ENCODE measurements around the gene CAMSAP1. TPM values are rescaled to one million over a fixed set of nuclear protein-coding genes. Genes with fewer than 3 reads are reported as not detected.

Gene CAMSAP1
- total and polyA plus RNA-seq, 11 donors = 10.9 to 38.3 (median 19.9) TPM

GRCh38 chr9:135820661-135821060, 86.7 kb downstream of the CAMSAP1 start:
- Histone ChIP-seq H3K36me3 (peaks cover 0 to 98% (median 88%) of the 10 kb centered on the region in 9 donors), H3K4me1 (peaks cover 0 to 3% (median 0%) of the 10 kb centered on the region in 12 donors), H3K27me3 (no peaks in the 10 kb centered on the region), H3K4me3 (no peak overlapping the region), H3K27ac (no peak overlapping the region), H3K9me3 (no peaks in the 10 kb centered on the region)
- TF ChIP-seq, protein P1, sequence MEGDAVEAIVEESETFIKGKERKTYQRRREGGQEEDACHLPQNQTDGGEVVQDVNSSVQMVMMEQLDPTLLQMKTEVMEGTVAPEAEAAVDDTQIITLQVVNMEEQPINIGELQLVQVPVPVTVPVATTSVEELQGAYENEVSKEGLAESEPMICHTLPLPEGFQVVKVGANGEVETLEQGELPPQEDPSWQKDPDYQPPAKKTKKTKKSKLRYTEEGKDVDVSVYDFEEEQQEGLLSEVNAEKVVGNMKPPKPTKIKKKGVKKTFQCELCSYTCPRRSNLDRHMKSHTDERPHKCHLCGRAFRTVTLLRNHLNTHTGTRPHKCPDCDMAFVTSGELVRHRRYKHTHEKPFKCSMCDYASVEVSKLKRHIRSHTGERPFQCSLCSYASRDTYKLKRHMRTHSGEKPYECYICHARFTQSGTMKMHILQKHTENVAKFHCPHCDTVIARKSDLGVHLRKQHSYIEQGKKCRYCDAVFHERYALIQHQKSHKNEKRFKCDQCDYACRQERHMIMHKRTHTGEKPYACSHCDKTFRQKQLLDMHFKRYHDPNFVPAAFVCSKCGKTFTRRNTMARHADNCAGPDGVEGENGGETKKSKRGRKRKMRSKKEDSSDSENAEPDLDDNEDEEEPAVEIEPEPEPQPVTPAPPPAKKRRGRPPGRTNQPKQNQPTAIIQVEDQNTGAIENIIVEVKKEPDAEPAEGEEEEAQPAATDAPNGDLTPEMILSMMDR (IDR thresholded peaks at IDR 0.05) = no peak
- TF ChIP-seq POLR2A (IDR thresholded peaks at IDR 0.05) = no peak
- no peak for DNase-seq
- 95 to 97% (median 96%) methylated on average over 18 of the region's 18 CpGs for WGBS, 4 donors
- intact Hi-C loops (cut with DNase I) = no loop called here
- no peak for ATAC-seq

DNA sequence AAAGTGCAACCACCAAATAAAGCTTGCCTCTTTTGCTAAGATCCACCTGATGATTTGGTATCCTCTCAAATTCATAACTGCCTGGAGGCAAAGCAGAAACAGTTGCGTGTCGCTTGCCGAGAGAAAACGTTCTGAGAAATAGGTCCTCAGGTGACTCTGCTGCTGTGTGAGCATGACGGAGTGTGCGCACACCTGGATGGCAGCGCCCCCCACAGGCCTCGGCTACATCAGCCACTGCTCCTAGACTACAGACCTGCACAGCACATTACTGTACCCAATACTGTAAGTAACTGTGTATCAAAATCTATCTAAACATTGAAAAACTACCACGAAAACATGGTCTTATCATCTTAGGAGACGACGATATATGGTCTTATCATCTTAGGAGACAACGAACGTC, 87.4 kb downstream of the CAMSAP1 start:
- Histone ChIP-seq H3K4me1 (peaks cover 0 to 3% (median 0%) of the 10 kb centered on the region in 12 donors), H3K9me3 (no peaks in the 10 kb centered on the region), H3K27ac (no peak overlapping the region), H3K27me3 (no peaks in the 10 kb centered on the region), H3K4me3 (no peak overlapping the region), H3K36me3 (peaks cover 0 to 99% (median 95%) of the 10 kb centered on the region in 9 donors)
- DNase-seq = no peak
- TF ChIP-seq, protein P1 (IDR thresholded peaks at IDR 0.05) = no peak
- TF ChIP-seq POLR2A (IDR thresholded peaks at IDR 0.05) = no peak
- intact Hi-C loops (cut with DNase I) = no loop called here
- WGBS, 4 donors = 91 to 94% (median 92%) methylated on average over 13 of the region's 13 CpGs
- ATAC-seq = no peak

DNA sequence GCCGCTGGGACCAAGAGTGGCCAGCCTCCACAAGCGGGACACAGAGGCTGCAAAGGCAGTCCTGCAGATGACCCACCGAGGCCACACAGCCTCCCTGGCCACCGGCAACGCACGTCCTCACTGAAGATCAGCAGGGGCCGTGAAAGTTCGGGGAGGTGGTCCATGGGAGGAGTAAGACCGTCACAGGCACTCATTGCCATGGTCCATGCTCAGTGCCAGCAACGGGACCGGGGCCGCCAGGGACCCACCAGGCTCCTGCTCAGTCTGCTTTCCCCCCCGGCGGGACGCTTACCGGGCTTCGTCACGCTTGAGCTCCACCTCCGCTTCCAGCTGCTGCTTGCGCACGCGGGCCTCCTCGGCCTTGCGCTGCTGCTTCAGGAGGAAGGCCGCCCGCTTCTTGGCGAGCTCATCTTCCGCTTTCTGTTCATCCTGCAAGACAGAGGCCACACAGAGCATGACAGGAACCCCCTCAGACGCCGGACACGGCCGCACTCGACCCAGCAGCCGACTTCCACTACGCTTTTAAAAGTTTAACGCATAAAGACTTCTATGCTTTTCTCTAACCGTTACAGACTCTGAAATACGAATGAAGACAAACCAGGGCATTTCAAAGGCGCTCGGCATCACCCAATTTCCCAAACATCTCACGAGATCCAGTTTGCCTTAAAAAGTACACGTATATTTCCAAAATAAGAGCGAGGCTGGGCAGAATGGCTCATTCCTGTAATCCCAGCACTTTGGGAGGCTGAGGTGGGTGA, 88.4 kb downstream of the CAMSAP1 start:
- Histone ChIP-seq H3K27me3 (no peaks in the 10 kb centered on the region), H3K9me3 (no peaks in the 10 kb centered on the region), H3K27ac (no peak overlapping the region), H3K4me3 (no peak overlapping the region), H3K36me3 (peaks cover 0 to 100% (median 96%) of the 10 kb centered on the region in 9 donors), H3K4me1 (peaks cover 0 to 3% (median 0%) of the 10 kb centered on the region in 12 donors)
- intact Hi-C loops (cut with DNase I) = no loop called here
- DNase-seq = no peak
- TF ChIP-seq, protein P1 (IDR thresholded peaks at IDR 0.05) = no peak
- no peak for TF ChIP-seq POLR2A (IDR thresholded peaks at IDR 0.05)
- ATAC-seq = no peak
- WGBS, 4 donors = 96 to 98% (median 97%) methylated on average over 40 to 43 of the region's 43 CpGs

DNA sequence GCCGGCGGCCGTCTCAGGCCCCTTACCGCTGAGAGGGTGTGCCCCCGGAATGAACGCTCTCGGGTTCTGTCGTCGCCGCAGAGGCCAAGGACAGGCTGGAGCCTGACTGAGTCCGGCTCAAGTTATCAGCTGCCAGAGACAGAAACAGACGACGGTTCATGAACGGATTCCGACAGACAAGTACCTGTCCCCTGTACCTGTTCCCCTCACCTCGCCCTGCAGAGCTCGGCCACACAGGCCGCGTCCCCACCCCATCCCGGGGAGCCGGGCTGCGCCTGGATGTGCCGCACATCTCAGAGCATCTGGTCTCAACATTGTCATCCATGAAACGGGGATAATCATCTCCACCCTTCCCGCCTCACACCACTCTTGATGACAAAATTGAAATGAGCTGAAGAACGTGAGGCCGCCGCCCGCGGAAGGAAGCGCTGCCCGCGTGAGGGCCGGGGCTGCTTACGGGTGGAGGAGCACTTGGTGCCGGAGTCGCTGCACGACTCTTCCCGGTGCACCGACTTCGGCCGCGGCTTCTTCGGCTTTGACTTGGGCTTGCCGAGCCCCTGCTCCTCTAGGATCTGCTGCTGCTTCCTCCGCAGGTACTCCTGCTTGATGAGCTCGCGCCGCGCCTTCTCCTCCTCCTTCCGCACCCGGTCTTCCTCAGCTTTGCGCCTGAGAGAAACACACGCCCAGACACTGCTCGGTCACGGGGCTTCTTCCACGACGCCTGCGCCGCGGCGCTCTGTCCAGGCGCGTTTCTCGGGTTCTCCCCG, 89.2 kb downstream of the CAMSAP1 start:
- ATAC-seq (no peak), DNase-seq (peak in 1 of 5 donors; percentile 3)
- TF ChIP-seq POLR2A (IDR thresholded peaks at IDR 0.05) = no peak
- TF ChIP-seq, protein P1 (IDR thresholded peaks at IDR 0.05) = no peak
- Histone ChIP-seq H3K4me3 (no peak overlapping the region), H3K36me3 (peaks cover 0 to 100% (median 94%) of the 10 kb centered on the region in 9 donors), H3K27ac (no peak overlapping the region), H3K4me1 (peaks cover 0 to 3% (median 0%) of the 10 kb centered on the region in 12 donors), H3K9me3 (no peaks in the 10 kb centered on the region), H3K27me3 (no peaks in the 10 kb centered on the region)
- WGBS, 4 donors = 96 to 97% (median 96%) methylated on average over 61 to 66 of the region's 66 CpGs
- intact Hi-C loops (cut with DNase I) = no loop called here
